Measurements from ENCODE around the gene PLAAT5. TPM values are rescaled to one million over a fixed set of nuclear protein-coding genes. Genes with fewer than 3 reads are reported as not detected.
"Not testable (repeated sequence)": the region's sequence is repeated elsewhere in the genome, so short reads cannot be mapped to it uniquely, and the experiment has no call there.

Gene PLAAT5, protein sequence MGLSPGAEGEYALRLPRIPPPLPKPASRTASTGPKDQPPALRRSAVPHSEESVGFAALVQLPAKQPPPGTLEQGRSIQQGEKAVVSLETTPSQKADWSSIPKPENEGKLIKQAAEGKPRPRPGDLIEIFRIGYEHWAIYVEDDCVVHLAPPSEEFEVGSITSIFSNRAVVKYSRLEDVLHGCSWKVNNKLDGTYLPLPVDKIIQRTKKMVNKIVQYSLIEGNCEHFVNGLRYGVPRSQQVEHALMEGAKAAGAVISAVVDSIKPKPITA
- total RNA-seq: under 1 TPM; 0.05 to 0.24 (median 0.13) TPM

- Mint-ChIP-seq H3K9me3 (peaks cover 2% of the 10 kb centered on the region), H3K4me1 (ENCODE audit: low read depth) (peaks cover 8% of the 10 kb centered on the region), H3K27me3 (ENCODE audit: low read depth) (peaks cover 13% of the 10 kb centered on the region), H3K4me3 (peak within 1 kb of the TSS; percentile 70), H3K36me3 (ENCODE audit: insufficient read depth) (no peaks in the 10 kb centered on the region)
- no peak for DNase-seq
- peak; percentile 72 to 73 for ATAC-seq
These were observed at the start of gene PLAAT5 for GRCh38 chr11:63490551-63491239. PLAAT5 (minus strand) TSS chr11:63491167; CDS start chr11:63491034, 133 bp downstream.

GRCh38 chr11:63537293-63538101 lies 46.5 kb upstream of the PLAAT5 start:
- ATAC-seq: peak; percentile 45 to 51
- Mint-ChIP-seq H3K36me3 (ENCODE audit: insufficient read depth) (peaks cover 9% of the 10 kb centered on the region), H3K27me3 (ENCODE audit: low read depth) (no peaks in the 10 kb centered on the region), H3K4me1 (ENCODE audit: low read depth) (peaks cover 90% of the 10 kb centered on the region), H3K4me3 (peak overlapping the region; percentile 92), H3K9me3 (no peaks in the 10 kb centered on the region)
- DNase-seq: no peak

GRCh38 chr11:63536669-63537292 lies 45.8 kb upstream of the PLAAT5 start, which contains the start of gene PLAAT4:
PLAAT4 (plus strand) TSS chr11:63536808; CDS start chr11:63536869, 61 bp downstream.
- ATAC-seq (peak; percentile 72 to 73), DNase-seq (no peak)

GRCh38 chr11:63535734-63536133 lies 44.8 kb upstream of the PLAAT5 start:
- DNase-seq (no peak), ATAC-seq (peak in 1 of 2 donors; percentile 30)
- Mint-ChIP-seq H3K4me3 (peak overlapping the region; percentile 92), H3K4me1 (ENCODE audit: low read depth) (peaks cover 92% of the 10 kb centered on the region), H3K27me3 (ENCODE audit: low read depth) (no peaks in the 10 kb centered on the region), H3K36me3 (ENCODE audit: insufficient read depth) (peaks cover 9% of the 10 kb centered on the region), H3K9me3 (no peaks in the 10 kb centered on the region)

More at GRCh38 chr11:63536669-63537292, 45.8 kb upstream of the PLAAT5 start, which contains the start of gene PLAAT4:
- H3K36me3 Mint-ChIP-seq (ENCODE audit: insufficient read depth): peaks cover 9% of the 10 kb centered on the region
- no peaks in the 10 kb centered on the region for H3K9me3 Mint-ChIP-seq
- H3K27me3 Mint-ChIP-seq (ENCODE audit: low read depth): no peaks in the 10 kb centered on the region
- H3K4me3 Mint-ChIP-seq: peak within 1 kb of the TSS; percentile 92
- H3K4me1 Mint-ChIP-seq (ENCODE audit: low read depth): peaks cover 91% of the 10 kb centered on the region

- peak; percentile 12 for ATAC-seq
- Mint-ChIP-seq H3K36me3 (ENCODE audit: insufficient read depth) (peaks cover 4% of the 10 kb centered on the region), H3K4me1 (ENCODE audit: low read depth) (peaks cover 88% of the 10 kb centered on the region), H3K9me3 (no peaks in the 10 kb centered on the region), H3K27me3 (ENCODE audit: low read depth) (no peaks in the 10 kb centered on the region), H3K4me3 (no peak overlapping the region)
- DNase-seq: no peak
These were observed 44.0 kb upstream of the PLAAT5 start for GRCh38 chr11:63534895-63535461.

- ATAC-seq (no peak), DNase-seq (no peak)
- Mint-ChIP-seq H3K27me3 (ENCODE audit: low read depth) (no peaks in the 10 kb centered on the region), H3K4me1 (ENCODE audit: low read depth) (peaks cover 89% of the 10 kb centered on the region), H3K4me3 (no peak overlapping the region), H3K9me3 (no peaks in the 10 kb centered on the region), H3K36me3 (ENCODE audit: insufficient read depth) (peaks cover 3% of the 10 kb centered on the region)
These were observed 43.1 kb upstream of the PLAAT5 start for GRCh38 chr11:63534076-63534475.

GRCh38 chr11:63532799-63533475 lies 42.0 kb upstream of the PLAAT5 start:
- Mint-ChIP-seq H3K4me1 (ENCODE audit: low read depth) (peaks cover 82% of the 10 kb centered on the region), H3K36me3 (ENCODE audit: insufficient read depth) (no peaks in the 10 kb centered on the region), H3K9me3 (no peaks in the 10 kb centered on the region), H3K4me3 (no peak overlapping the region), H3K27me3 (ENCODE audit: low read depth) (no peaks in the 10 kb centered on the region)
- ATAC-seq: no peak
- no peak for DNase-seq

DNA sequence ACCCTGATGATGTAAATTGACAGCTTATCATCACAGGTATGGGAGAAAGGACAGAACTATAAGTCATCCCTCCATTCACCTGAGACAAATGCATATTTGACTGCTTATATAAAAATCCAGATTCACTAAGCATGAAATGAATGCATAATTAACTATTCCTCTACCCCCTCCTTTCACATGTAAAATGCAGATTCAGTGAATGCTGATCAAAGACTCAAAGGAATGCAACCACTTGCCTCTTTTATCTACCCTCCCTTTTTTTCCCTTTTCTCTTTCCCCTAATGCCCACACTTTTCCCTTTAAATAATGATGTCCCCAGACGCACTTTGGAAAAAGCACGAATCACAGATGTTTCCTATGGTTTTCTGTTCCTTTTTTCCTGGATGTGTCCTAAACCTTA lies 41.1 kb upstream of the PLAAT5 start:
- Mint-ChIP-seq H3K4me1 (ENCODE audit: low read depth) (peaks cover 74% of the 10 kb centered on the region), H3K9me3 (no peaks in the 10 kb centered on the region), H3K36me3 (ENCODE audit: insufficient read depth) (no peaks in the 10 kb centered on the region), H3K4me3 (peak overlapping the region; percentile 33), H3K27me3 (ENCODE audit: low read depth) (no peaks in the 10 kb centered on the region)
- DNase-seq: no peak
- no peak for ATAC-seq

GRCh38 chr11:63531074-63531792 lies 40.3 kb upstream of the PLAAT5 start:
- not testable (repeated sequence) for H3K36me3 Mint-ChIP-seq (ENCODE audit: insufficient read depth); DNase-seq; H3K27me3 Mint-ChIP-seq (ENCODE audit: low read depth); H3K9me3 Mint-ChIP-seq
- Mint-ChIP-seq H3K4me3 (peak overlapping the region; percentile 59), H3K4me1 (ENCODE audit: low read depth) (peaks cover 66% of the 10 kb centered on the region)
- ATAC-seq: peak; percentile 89 to 90

DNA sequence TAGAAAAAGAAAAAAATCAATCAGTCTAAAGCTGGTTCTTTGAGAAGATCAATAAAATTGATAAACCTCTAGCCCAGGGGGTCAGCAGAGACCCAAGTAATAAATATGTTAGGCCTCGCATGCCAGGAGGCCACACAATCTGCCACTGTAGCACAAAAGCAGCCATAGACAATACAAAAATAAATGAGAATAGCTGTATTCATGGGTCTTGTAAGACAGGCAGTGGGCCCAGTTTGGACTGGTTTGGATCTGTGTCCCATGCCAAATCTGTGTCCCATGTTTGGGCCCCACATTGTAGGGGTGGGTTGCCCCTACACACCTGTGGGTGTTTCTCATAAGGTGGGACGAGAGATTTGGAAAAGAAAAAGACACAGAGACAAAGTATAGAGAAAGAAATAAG lies 39.1 kb upstream of the PLAAT5 start:
- Mint-ChIP-seq H3K4me3 (no peak overlapping the region), H3K9me3 (no peaks in the 10 kb centered on the region), H3K27me3 (ENCODE audit: low read depth) (no peaks in the 10 kb centered on the region), H3K4me1 (ENCODE audit: low read depth) (peaks cover 54% of the 10 kb centered on the region), H3K36me3 (ENCODE audit: insufficient read depth) (no peaks in the 10 kb centered on the region)
- ATAC-seq (no peak), DNase-seq (no peak)

DNA sequence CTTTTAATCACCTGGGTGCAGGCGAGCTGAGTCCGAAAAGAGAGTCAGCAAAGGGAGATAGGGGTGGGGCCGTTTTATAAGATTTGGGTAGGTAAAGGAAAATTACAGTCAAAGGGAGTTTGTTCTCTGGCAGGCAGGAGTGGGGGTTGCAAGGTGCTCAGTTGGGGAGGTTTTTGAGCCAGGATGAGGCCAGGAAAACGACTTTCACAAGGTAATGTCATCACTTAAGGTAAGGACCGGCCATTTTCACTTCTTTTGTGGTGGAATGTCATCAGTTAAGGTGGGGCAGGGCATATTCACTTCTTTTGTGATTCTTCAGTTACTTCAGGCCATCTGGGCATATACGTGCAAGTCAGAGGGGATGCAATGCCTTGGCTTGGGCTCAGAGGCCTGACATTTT lies 38.4 kb upstream of the PLAAT5 start:
- not testable (repeated sequence) for H3K4me3 Mint-ChIP-seq; H3K9me3 Mint-ChIP-seq; H3K36me3 Mint-ChIP-seq (ENCODE audit: insufficient read depth); DNase-seq; H3K27me3 Mint-ChIP-seq (ENCODE audit: low read depth); ATAC-seq
- H3K4me1 Mint-ChIP-seq (ENCODE audit: low read depth): peaks cover 49% of the 10 kb centered on the region

- H3K36me3 Mint-ChIP-seq (ENCODE audit: insufficient read depth); H3K27me3 Mint-ChIP-seq (ENCODE audit: low read depth); H3K4me3 Mint-ChIP-seq; ATAC-seq; H3K9me3 Mint-ChIP-seq; DNase-seq: not testable (repeated sequence)
- H3K4me1 Mint-ChIP-seq (ENCODE audit: low read depth): peaks cover 44% of the 10 kb centered on the region
These were observed 37.8 kb upstream of the PLAAT5 start for GRCh38 chr11:63528729-63529278.
